Endothelial cell of hepatic sinusoid (primary cell): ENCODE measurements around the gene JAGN1.
"Not testable (repeated sequence)": the region's sequence is repeated elsewhere in the genome, so short reads cannot be mapped to it uniquely, and the experiment has no call there.

ENCODE experiments used
- in situ Hi-C: cut with HindIII; loops from 2 replicates; pipeline ENCODE4 v1.10.0; 2017; ENCODE audit warnings: low sequenced_read_pairs

Gene JAGN1

DNA sequence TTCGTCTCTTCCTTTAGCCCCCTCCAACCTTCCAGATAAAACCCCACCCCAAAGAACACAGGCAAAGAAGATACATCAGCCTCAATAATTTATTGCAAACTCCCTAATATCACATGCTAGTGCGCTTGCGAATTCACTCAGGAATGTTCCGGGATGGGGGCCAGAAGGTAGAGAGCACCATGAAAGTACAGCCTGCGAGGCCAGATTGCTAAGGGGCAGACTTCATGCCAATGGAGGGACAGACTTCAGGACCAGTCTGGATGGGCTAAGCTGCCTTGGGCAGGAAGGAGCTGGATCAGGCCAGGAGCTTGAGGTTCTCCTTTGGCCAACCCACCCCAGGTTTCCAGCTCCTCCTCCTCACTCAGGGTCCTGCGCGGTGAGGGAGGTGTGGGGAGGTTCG lies 23.8 kb upstream of the JAGN1 start:
- in situ Hi-C loops, result no loop called here

GRCh38 chr3:9867106-9867505 lies 23.3 kb upstream of the JAGN1 start:
- in situ Hi-C loops, result no loop called here

DNA sequence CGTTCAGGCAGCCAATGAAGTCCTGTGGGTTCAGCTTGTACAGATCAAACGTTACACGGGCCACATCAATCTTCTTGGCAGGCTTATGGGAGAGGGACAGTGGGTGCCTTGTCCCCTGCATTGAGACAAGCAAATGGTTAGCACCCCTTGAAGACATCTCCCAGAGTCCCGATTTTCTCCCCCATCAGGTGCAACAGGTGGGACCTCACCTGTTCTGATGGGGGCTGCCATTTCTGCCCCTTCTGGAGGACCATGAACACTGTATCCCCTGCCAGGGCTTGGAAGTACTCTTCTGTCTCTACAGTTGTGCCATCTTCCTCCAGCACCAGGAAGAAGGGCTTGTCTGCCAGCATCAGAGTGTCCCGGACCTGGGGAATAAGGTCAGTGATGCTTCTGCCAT lies 20.5 kb upstream of the JAGN1 start:
- in situ Hi-C loops, result no loop called here

DNA sequence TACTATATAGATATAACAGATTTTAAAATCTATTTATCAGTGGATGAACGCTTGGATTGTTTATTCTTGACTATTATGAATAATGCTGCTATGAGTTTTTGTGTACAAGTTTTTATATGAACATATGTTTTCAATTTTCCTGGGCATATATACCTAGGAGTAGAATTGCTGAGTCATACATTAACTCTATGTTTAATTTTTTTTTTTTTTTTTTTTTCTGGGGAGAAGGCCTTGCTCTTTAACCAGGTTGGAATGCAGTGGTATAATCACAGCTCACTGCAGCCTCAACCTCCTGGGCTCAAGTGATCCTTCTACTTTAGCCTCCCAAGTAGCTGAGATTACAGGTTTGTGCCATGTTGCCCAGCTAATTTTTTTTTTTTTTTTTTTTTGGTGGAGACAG lies 19.4 kb upstream of the JAGN1 start:
- in situ Hi-C loops, result no loop called here

DNA sequence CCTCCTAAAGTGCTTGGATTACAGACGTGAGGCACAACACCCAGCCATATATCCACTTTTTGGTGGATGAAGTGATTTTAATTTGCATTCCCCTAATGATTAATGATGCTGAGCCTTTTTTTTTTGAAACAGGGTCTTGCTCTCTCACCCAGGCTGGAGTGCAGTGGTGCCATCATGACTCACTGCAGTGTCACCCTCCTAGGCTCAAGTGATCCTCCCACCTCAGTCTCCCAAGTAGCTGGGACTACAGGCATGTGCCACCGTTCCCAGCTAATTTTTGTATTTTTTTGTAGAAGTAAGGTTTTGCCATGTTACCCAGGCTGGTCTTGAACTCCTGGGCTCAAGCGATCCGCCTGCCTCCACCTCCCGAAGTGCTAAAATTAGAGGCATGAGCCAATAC lies 18.3 kb upstream of the JAGN1 start:
- in situ Hi-C loops, result not testable (repeated sequence)

GRCh38 chr3:9875448-9875847 lies 15.0 kb upstream of the JAGN1 start:
- in situ Hi-C loops, result no loop called here

- in situ Hi-C loops, result not testable (repeated sequence)
These were observed 14.2 kb upstream of the JAGN1 start for GRCh38 chr3:9876255-9876654.

GRCh38 chr3:9876991-9877390 lies 13.4 kb upstream of the JAGN1 start:
- in situ Hi-C loops, result no loop called here

DNA sequence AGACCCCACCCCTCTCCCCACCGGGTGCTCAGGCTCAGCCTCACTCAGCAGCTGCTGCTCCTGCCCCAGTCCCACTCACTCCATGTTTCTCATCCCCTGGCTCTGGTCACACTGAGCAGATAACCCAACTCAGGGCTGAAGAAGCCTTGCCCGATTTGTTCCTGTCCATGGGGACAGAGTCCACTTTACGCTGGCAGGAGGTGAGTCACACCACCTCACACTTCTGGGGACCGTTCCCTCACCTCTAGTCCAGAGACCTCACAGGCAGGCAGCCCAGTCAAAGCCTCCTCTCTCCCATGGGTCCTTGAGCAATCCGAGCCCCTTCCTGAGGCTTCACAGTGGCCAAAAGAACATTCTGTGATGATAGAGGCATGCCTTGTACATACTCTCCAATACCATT lies 11.7 kb upstream of the JAGN1 start:
- in situ Hi-C loops, result no loop called here

DNA sequence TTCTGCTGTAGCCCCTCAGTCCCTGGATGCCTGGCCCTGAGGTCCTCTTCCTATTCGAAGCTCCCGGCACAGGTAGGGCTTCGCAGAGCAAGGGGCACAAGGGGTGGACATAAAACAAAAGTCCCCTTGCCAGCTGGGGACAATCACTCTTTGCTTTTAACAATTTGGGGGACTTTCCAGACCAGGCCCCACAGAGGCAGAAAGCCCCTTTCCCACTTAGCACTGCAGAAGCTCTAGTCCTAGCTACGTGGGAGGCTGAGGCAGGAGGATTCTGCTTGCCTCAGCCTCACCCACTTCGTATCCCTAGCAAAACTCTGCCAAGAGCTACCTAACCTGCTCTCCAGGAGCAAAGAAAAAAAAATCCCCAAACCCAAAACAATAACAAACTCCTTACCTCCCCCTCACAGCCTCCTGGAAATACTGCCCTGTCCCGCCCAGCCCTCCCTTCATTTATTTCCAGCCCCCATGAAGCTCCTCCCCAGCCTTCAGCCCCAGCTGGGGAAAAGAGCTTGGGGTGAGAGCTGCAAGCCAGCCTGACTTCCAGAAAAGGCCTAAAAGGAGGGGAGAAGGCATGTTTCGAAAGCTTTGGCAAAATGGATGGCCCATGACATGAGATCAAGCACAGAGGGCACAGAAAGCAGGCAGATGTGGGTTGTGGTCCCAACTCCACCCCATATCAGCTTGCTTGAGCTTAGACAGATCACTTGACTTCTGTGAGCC lies 10.4 kb upstream of the JAGN1 start, which contains the start of gene CIDEC:
TSS of gene CIDEC (minus strand) at position 424 of the 720 bp plus-strand sequence. CDS start 1,767 bp downstream, outside the sequence.
- in situ Hi-C loops, result no loop called here

- in situ Hi-C loops, result no loop called here
These were observed 9.0 kb upstream of the JAGN1 start for GRCh38 chr3:9881441-9881840.

DNA sequence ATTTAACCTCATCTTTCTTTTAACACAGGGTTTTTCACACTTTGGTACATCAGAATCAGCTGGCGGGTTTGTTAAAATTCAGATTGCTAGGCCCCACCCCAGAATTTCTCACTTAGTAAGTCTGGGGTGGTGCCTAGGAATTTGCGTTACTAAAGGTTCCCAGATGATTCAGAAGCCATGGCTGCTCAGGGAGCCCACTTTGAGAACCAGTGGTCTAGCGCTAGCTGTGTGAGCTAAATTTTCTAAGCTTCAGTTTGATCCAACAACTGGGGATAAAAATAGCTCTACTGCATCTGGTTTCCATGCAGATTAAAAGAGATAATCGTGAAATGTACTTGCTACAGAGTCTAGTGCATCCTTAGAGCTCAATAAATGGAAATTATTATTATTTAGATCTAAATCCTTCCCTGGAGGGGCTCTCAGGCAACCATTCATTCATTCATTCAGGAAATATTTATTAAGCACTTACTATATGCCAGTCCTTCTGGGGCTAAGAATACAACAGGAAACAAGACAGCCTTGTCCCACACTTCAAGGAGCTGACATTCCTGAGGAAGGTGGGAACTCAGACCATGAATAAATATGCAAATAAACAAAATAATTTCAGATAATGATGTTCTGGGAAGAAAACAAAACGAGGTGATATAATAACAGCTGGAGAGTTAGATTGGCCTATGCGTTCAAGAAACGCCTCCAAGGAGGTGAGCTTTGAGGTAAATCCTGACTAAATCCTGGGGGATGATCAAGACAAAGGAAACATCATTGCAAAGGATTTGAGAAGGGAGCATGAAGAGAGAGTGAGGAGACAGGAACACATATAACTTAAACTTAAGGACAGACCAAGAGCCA lies 6.5 kb upstream of the JAGN1 start:
- in situ Hi-C loops, result no loop called here

DNA sequence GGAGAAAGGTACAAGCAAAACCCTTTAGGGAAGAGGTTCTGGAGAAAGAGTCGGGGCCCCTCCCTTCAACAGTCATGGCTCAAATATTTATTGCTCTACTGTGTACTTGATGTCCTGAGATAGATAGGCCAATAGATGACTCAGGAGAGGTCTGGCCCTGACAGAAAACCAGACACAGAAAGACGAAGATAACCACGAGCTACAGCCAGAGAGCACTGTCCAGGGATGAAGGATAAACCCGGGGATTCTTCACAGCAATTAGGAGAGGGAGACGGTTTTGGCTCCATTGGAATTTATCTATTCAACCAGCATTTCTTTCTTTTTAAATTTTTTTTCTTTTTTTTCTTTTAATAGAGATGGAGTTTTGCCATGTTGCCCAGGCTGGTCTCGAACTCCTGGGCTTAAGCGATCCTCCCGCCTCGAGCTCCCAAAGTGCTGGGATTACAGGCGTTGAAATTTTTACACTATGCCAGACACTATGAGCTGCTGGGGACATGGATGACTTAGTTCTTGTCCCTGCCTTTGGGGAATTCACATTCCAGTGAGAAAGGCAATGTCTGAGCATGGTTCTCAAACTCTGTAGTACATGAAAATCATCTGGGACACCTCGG lies 5.8 kb upstream of the JAGN1 start:
- in situ Hi-C loops, result no loop called here

DNA sequence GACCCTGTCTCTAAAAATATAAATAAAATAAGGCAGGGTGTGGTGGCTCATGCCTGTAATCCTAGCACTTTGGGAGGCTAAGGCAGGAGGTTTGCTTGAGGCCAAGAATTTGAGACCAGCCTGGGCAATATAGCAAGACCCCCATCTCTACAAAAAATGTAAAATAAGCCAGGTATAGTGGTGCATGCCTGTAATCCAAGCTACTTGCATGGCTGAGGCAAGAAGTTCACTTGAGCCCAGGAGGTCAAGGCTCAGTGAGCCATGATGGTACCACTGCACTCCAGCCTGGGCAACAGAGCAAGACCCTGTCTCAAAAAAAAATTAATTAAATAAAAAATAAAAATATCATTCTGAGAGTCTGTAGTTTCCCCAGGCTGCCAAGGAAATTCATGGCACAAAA lies 4.1 kb upstream of the JAGN1 start:
- in situ Hi-C loops, result no loop called here

GRCh38 chr3:9887480-9887879 lies 2.9 kb upstream of the JAGN1 start:
- in situ Hi-C loops, result no loop called here

GRCh38 chr3:9888540-9888939 lies 1.9 kb upstream of the JAGN1 start:
- in situ Hi-C loops, result no loop called here

DNA sequence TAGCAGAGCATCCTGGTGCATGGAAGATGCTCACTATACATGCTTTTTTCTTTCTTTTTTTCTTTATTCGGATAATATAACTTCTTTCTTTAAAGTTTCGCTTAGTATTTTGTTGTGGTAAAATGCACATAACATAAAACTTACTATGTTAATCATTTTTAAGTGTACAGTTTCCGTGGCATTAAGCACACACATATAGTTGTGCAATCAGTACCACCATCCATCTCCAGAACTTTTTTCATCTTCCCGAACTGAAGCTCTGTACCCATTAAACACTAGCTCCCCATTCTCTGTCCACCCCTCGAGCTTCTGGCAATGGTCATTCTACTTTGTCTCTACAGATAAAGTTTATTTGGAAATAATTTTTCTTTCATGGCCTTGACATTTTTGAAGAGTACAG lies 1.0 kb upstream of the JAGN1 start:
- in situ Hi-C loops, result no loop called here

DNA sequence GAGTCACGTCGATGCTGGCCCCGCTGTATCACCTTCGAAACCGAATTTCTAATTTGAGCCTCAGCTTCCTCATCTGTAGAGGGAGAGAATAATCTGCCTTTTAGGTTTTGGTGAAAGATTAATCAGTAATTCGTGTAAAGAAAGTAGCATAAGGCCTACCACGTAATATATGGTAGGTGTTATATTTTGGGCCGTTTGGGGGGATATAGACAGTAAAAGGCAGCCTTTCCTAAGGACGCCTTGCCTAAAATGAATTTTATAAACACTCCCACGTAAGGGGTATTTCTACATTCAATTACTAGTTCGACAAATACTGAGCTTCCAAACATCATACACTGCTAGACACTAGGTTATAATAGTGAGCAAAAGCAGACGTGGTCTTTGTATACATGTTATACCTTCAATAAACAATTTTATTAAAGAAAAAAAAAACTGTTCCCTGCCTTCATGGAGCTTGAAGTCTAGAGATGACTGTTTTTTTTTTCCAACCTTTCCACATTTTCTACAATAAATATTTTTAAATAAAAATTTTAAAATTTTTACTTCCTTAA lies 737 bp downstream of the JAGN1 start:
- in situ Hi-C loops, result no loop called here

DNA sequence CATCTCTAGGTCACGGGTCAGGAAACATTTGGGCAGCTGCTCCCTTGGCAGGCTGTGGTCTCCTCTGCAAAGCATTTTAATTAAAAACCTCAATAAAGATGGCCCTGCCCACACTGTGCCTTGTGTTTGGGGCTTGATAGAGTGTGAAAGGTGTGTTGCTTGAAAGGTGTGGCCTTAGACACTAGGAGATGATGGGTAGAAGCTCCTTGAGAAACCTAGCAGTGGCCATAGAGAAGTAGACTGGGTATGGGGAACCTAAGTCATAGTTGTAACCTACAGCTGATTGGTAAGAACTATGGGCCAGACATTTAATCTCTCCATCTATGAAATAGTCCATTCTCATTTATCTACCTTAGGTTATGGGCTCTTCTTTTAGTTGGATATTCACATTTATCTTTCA lies 3.3 kb downstream of the JAGN1 start:
- in situ Hi-C loops, result no loop called here

DNA sequence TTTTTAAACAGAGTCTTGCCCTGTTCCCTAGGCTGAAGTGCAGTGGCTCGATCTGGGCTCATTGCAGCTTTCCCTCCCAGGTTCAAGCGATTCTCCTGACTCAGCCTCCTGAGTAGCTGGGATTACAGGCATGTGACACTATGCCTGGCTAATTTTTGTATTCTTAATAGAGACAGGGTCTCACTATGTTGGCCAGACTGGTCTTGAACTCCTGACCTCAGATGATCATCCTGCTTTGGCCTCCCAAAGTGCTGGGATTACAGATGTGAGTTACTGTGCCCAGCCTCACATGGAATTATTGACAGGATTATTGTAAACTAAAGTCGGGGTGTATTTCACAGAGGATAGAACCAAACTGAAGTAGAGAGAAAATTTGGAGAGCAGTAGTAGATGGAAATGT lies 5.3 kb downstream of the JAGN1 start:
- in situ Hi-C loops, result not testable (repeated sequence)

DNA sequence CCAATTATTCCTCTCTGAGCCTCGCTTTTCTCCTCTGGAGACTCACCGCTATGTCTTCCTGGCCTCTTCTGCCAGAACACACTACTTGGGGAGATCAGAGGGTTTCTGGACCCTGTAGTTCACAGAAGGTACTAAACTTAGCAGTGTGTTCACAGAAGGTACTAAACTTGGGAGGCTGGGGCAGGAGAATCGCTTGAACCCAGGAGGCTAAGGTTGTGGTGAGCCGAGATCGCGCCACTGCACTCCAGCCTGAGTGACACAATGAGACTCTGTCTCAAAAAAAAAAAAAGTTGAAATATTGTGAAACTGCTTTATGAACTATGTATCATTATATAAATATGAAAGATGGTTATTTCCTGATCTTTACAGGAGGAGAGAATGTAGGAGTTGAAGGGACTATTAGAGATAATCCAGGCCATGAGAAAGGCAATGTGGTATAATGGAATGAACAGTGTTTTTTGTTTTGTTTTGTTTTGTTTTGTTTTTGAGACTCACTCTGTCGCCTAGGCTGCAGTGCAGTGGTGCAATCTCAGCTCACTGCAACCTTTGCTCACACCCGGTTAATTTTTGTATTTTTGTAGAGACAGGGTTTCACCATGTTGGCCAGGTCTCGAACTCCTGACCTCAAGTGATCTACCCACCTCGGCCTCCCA lies 6.5 kb downstream of the JAGN1 start:
- in situ Hi-C loops, result not testable (repeated sequence)
